H1 (cell line): ENCODE data around the gene PELO.

Experiments used
- BRCA1 ChIP-seq: IDR thresholded peaks from 2 replicates; pipeline ENCODE4 v1.6.1; 2012; ENCODE audit warnings: low read depth, low read length, improper control_type of control experiment
- CTBP2 ChIP-seq: IDR thresholded peaks from 2 replicates; pipeline ENCODE4 v1.7.0; 2011; ENCODE audit warnings: borderline replicate concordance, mild to moderate bottlenecking, moderate library complexity, mixed read lengths, low read length; ENCODE audit not compliant: insufficient read depth, insufficient read length
- EP300 ChIP-seq, 2 experiments: IDR thresholded peaks; 1 replicate in 1 of 2; 2 replicates in 1 of 2; pipeline ENCODE4 v1.6.1; 2011 to 2012; ENCODE audit warnings: low read depth in 2 of 2, low read length in 2 of 2, mild to moderate bottlenecking in 2 of 2, borderline replicate concordance in 1 of 2, inconsistent platforms in 1 of 2, moderate library complexity in 1 of 2
- POLR2A ChIP-seq, 2 experiments: IDR thresholded peaks; 1 replicate in 1 of 2; 2 replicates in 1 of 2; pipeline ENCODE4 v1.6.1; 2011; ENCODE audit warnings: low read depth in 2 of 2, low read length in 2 of 2, mild to moderate bottlenecking in 2 of 2; ENCODE audit errors: control extremely low read depth in 1 of 2
- POLR2AphosphoS5 ChIP-seq: IDR thresholded peaks from 2 replicates; pipeline ENCODE4 v1.6.1; 2011; ENCODE audit warnings: low read depth, low read length
- TAF1 ChIP-seq: IDR thresholded peaks from 2 replicates; pipeline ENCODE4 v1.6.1; 2011; ENCODE audit warnings: mild to moderate bottlenecking, low read depth, low read length
- TBP ChIP-seq: IDR thresholded peaks from 2 replicates; pipeline ENCODE4 v1.6.1; 2011; ENCODE audit warnings: low read depth, low read length, improper control_type of control experiment

- TF ChIP-seq CTBP2: no peak
- no peak for TF ChIP-seq TBP
- TF ChIP-seq POLR2AphosphoS5: no peak
- no peak for TF ChIP-seq EP300 (IDR thresholded peaks at IDR 0.05; ENCODE audit: borderline replicate concordance in 1 of 2, low read depth in 2 of 2, low read length in 2 of 2)
- TF ChIP-seq BRCA1: no peak
- no peak for TF ChIP-seq TAF1
- TF ChIP-seq POLR2A (IDR thresholded peaks at IDR 0.05; ENCODE audit: control extremely low read depth in 1 of 2, low read depth in 2 of 2, low read length in 2 of 2): no peak
Measured at GRCh38 chr5:52769061-52769460, 18.7 kb upstream of the PELO start.
